Measurements from ENCODE around the gene MUC3A.

GRCh38 chr7:100902638-100903037, 46.7 kb upstream of the MUC3A start:
- TF ChIP-seq CTCF (IDR thresholded peaks at IDR 0.05): no peak
- no peak for TF ChIP-seq NRF1 (IDR thresholded peaks at IDR 0.05; ENCODE audit: low read depth, low read length)
- TF ChIP-seq RFX5 (IDR thresholded peaks at IDR 0.05; ENCODE audit: low read length): no peak
- no peak for TF ChIP-seq FOXM1 (IDR thresholded peaks at IDR 0.05; ENCODE audit: low read depth)
- TF ChIP-seq EZH2phosphoT487 (IDR thresholded peaks at IDR 0.05; ENCODE audit: borderline replicate concordance, low read depth): no peak
